GM18505 (cell line): Measurements from ENCODE around the gene ULK1.

Source experiments
- ATAC-seq: cut with Tn5 transposase; IDR thresholded peaks from one replicate; pipeline ENCODE4 v1.9.1; 2021; ENCODE audit not compliant: unreplicated experiment
- POLR2A ChIP-seq: IDR thresholded peaks from 4 replicates; pipeline ENCODE4 v1.6.1; 2011; ENCODE audit warnings: borderline replicate concordance; ENCODE audit not compliant: insufficient read depth, insufficient read length; ENCODE audit errors: extremely low read depth

ULK1 gene

DNA sequence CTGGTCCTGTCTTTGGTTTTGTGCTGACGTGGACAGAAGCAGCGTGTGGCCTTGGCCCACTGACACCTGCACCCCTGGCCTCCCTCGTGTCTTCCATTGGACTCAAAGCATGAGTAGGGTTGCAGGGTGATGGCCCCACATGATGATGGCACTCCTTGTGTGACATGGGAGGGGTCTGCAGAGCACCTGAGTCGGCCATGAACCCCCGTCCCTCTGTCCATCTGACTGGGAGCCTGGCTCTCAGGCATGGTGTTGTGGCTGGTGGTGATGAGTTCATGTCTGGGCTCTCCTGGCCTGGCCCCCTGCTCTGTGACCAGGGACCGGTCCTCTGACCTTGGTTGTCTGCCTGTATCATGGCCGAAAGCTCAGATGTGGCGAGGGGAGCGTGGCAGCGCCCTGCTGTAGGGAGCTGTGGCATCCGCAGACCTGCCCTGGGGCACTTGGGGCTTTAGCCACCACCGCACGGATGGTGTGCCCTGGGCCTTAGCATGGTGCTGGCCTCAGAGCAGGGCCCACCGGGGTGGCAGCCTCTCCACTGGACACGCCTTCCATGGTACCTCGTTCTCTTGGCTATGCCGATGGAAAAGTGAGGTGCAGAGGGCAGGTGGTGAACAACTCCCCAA lies 16.7 kb downstream of the ULK1 start:
- ATAC-seq = no peak
- TF ChIP-seq POLR2A = no peak

DNA sequence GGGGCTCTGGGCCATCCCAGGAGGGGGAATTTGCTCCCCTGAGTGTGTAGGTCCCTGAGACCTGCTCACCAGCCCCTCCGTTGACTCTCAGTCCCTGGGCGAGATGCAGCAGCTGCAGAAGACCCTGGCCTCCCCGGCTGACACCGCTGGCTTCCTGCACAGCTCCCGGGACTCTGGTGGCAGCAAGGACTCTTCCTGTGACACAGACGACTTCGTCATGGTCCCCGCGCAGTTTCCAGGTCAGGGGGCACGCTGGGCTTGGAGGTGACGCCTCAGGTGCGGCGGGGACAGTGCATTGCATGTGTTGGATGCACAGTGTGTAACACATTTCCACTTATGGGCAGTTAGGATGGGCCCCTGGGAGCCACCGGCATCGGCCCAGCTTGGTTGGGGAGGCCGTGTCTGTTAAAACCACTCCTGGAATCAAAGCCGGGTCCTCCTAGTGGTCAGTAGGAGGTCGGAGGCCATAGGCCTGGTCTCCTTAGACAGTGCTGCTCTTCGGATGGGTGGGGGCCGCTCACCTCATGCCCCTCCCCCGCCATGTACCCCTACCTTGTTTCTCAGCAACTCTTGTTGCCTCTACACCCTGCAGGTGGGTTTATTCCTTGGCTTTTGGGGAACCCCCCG lies 17.5 kb downstream of the ULK1 start:
- no peak for ATAC-seq
- no peak for TF ChIP-seq POLR2A

DNA sequence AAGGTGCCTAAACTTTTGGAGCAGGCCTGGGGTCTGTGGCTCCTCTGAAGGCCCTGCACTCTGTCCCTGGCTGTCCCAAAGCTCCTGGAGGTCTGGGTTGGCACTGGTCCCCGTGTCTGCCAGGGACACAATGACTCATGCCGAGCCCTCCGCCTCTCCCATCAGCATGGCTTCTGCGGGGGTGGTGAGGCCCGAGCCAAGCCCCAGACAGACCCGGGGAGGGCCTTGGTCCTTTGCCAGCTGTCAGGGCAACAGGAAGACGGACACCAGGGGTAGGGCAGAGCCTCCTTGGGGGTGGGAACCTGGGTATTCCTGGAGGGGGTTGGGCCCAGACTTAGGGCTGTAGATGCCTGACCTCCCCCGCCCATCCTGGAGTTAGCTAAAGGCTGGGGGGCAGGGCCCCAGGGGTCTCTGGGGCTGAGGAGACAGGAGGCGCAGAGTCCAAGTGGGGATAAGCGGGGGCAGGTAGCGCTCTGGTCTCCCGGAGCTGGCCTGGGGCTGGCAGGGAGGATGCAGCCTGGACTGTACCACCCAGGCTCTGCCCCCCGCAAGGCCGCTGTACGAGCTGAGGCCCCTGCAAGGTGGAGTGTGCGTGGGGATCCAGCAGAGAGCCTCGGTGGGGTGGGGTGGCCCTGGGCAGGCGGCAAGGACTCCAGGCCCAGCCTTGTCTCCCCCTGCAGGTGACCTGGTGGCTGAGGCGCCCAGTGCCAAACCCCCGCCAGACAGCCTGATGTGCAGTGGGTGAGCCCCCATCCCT lies 18.3 kb downstream of the ULK1 start:
- TF ChIP-seq POLR2A = no peak
- no peak for ATAC-seq

DNA sequence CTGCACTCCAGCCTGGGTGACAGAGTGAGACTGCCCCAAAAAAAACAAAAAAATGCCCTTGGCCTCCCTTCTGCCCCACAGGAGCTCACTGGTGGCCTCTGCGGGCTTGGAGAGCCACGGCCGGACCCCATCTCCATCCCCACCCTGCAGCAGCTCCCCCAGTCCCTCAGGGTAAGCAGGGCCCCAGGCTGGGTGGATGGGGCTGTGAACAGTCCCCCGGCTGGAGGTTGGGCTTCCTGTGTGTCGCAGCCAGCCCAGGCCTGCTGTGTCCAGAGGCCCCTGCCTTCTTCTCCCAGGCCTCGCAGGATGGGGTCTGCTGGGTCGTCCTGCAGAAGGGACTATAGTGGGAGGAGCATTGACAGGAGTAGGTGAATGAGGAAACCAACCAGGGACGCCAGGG lies 19.2 kb downstream of the ULK1 start:
- no peak for ATAC-seq

DNA sequence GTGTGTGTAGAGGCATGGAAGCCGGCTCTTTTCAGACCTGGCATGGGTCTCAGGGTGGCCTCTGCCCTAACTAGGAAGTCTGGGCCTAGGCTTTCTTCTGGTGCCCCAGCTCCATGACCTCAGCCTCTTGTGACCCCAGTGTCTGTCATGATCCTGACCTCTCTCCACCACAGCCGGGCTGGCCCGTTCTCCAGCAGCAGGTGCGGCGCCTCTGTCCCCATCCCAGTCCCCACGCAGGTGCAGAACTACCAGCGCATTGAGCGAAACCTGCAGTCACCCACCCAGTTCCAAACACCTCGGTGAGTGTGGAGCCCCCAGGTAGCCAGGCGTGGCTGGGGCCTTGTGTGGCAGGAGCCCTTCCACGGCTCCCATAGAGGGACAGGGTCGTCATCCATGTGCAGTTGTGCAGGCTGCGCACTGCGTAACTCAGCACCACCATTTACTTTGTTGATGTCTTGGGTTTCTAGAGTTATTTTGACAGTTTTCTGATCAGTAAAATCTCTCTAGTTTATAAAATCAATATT lies 19.8 kb downstream of the ULK1 start:
- ATAC-seq = no peak
- no peak for TF ChIP-seq POLR2A

More for the DNA sequence above, 19.2 kb downstream of the ULK1 start:
- TF ChIP-seq POLR2A = no peak

DNA sequence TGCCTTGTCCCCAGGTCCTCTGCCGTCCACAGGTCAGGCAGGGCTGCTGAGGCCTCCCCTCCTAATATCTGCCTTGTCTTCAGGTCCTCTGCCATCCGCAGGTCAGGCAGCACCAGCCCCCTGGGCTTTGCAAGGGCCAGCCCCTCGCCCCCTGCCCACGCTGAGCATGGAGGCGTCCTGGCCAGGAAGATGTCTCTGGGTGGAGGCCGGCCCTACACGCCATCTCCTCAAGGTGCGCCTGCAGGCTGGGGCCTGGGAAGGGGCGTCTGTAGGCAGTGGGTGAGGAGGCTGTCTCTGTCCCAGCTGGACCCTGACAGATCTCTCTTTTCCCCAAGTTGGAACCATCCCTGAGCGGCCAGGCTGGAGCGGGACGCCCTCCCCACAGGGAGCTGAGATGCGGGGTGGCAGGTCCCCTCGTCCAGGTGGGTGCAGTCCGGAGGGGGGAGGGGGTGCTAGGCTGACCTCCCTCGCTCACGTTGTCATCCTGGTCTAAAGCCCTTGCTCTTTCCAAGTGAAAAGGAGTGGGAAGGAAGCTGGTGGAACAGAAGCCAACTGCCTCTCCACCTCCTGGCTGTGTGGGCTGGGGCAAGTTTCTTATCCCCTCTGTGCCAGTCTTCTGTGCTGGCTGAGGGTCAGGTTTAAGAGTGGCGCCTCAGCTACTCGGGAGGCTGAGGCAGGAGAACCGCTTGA lies 20.7 kb downstream of the ULK1 start:
- ATAC-seq = no peak
- TF ChIP-seq POLR2A = no peak

DNA sequence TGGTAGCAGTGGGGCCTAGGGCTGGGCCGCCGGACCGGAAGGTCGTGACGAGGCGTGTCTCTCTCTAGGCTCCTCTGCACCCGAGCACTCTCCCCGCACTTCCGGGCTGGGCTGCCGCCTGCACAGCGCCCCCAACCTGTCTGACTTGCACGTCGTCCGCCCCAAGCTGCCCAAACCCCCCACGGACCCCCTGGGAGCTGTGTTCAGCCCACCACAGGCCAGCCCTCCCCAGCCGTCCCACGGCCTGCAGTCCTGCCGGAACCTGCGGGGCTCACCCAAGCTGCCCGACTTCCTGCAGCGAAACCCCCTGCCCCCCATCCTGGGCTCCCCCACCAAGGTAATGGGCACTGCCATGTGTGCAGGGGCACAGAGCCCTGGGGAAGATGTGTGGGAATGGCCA lies 21.4 kb downstream of the ULK1 start:
- no peak for ATAC-seq
- TF ChIP-seq POLR2A = no peak

DNA sequence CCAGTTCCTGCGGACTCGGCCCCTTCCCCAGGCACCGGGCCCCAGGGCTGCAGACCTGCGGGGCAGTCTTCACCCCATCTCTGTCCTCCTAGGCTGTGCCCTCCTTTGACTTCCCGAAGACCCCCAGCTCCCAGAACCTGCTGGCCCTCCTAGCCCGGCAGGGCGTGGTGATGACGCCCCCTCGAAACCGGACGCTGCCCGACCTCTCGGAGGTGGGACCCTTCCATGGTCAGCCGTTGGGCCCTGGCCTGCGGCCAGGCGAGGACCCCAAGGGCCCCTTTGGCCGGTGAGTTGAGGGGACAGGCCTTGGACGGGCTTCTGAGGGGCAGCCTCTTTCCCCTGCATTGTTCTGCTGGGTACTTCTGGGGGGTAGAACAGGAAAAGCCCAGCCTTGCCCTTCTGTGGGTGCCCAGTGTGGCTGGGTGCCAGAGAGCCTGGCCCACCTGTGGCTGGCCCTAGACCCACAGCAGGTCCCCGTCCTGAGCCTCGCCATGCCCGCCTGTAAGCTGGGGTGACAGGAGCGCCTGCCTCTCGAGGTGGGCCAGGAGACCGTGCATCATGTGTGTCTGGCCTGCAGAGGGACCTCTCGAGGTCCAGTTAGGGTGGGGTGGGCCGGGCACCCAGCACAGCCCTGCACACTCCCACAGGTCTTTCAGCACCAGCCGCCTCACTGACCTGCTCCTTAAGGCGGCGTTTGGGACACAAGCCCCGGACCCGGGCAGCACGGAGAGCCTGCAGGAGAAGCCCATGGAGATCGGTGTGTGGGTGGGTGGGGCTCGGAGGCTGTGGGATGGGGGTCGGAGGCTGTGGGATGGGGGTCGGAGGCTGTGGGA lies 22.1 kb downstream of the ULK1 start:
- no peak for ATAC-seq
- no peak for TF ChIP-seq POLR2A

DNA sequence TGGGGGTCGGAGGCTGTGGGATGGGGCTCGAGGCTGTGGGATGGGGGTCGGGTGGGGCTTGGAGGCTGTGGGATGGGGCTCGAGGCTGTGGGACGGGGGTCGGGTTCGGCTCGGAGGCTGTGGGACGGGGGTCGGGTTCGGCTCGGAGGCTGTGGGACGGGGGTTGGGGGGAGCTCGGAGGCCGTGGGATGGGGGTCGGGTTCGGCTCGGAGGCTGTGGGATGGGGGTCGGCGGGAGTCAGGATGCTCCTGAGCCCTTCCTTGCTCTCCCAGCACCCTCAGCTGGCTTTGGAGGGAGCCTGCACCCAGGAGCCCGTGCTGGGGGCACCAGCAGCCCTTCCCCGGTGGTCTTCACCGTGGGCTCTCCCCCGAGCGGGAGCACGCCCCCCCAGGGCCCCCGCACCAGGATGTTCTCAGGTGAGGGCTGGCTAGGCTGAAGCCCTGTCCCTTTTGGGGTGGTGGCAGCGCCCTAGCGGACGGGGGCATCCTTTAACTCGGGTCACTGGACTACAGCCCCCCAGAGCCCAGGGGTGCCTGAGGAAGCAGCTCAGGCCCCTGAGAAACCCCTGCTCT lies 22.8 kb downstream of the ULK1 start:
- TF ChIP-seq POLR2A = no peak
- no peak for ATAC-seq

DNA sequence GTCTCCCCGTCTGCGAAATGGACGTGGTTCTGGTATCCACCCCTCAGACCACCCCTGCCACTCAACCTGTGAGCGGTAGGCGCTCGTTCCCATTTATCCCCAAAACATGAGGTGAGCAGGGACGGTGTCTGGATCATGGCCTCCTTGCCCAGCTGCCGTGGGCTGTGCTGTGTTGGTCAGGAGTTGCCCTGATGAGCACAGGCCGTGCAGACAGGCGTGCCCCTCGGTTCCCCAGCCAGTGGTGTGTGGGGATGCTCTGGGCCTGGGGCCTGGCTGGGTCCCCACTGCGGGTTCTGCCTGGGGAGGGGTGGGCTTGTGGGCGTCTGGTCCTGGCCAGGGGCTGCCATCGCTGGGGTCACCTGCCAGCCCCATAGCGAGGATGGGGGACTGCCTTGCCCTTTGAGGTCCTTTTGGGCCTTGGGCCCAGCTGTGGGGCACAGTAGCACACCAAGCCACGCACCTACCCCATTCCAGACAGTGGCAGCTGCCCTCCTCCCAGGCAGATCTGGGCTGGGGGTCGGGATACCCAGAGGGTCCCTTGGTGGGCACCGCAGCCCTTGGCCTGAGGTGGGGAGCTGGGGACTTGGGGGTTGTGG lies 23.4 kb downstream of the ULK1 start:
- ATAC-seq = no peak
- no peak for TF ChIP-seq POLR2A

DNA sequence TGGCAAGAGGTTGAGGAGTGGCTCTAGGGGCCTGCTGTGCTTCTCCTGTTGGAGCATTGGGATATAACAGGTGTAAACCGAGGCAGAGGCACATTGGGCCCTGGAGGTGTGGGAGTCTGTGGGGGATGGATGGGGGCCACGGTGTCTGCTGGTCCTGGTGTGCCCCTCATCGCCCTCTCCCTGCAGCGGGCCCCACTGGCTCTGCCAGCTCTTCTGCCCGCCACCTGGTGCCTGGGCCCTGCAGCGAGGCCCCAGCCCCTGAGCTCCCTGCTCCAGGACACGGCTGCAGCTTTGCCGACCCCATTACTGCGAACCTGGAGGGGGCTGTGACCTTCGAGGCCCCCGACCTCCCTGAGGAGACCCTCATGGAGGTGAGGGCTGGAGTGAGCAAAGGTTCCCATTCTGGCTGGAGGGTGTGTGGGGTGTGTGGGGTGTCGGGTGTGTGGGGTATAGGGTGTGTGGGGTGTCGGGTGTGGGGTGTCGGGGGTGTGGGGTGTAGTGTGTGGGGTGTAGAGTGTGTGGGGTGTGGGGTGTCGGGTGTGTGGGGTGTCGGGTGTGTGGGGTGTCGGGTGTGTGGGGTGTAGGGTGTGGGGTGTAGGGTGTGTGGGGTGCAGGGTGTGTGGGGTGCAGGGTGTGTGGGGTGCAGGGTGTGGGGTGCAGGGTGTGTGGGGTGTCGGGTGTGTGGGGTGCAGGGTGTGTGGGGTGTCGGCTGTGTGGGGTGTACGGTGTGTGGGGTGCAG lies 24.1 kb downstream of the ULK1 start:
- TF ChIP-seq POLR2A = no peak
- ATAC-seq = no peak
